HEK293 (cell line): ENCODE data around the gene WDR11.

ENCODE experiments used
- TCF7L2 ChIP-seq: IDR thresholded peaks from 2 replicates; pipeline ENCODE4 v1.6.1; 2011; ENCODE audit warnings: low read depth, mild to moderate bottlenecking, inconsistent platforms, low read length, moderate library complexity, borderline replicate concordance
- ZBTB8A ChIP-seq: fragments of 450-650 bp; formaldehyde crosslinking; IDR thresholded peaks from 2 replicates; pipeline ENCODE4 v1.5.1; 2016; ENCODE audit warnings: missing biosample characterization, missing genetic modification characterization
- ZNF274 ChIP-seq, 2 experiments: fragments of 200-500 bp in 1 of 2; fragments of 450-650 bp in 1 of 2; sonication (Bioruptor generic) in 1 of 2; formaldehyde crosslinking in 1 of 2; IDR thresholded peaks; 2 replicates each; pipeline versions ENCODE4 v1.5.1 to v1.6.1; 2014 to 2016; ENCODE audit warnings: borderline replicate concordance in 1 of 2, inconsistent platforms in 1 of 2, low read length in 1 of 2, missing biosample characterization in 1 of 2, missing genetic modification characterization in 1 of 2
- ZNF488 ChIP-seq: fragments of 450-650 bp; formaldehyde crosslinking; IDR thresholded peaks from 2 replicates; pipeline ENCODE4 v1.5.1; 2016; ENCODE audit warnings: missing biosample characterization, missing genetic modification characterization

- TF ChIP-seq ZNF274 (IDR thresholded peaks at IDR 0.05; ENCODE audit: low read length) (no peak), ZNF274 (tag by site-specific recombination; IDR thresholded peaks at IDR 0.05; ENCODE audit: borderline replicate concordance) (no peak), ZNF488 (tag by site-specific recombination) (no peak), ZBTB8A (tag by site-specific recombination) (no peak), TCF7L2 (no peak)
These were observed 98.9 kb downstream of the WDR11 start for GRCh38 chr10:120950051-120950561.
